Stimulated activated CD4-positive, alpha-beta T cell treated with anti-CD3 and anti-CD28 coated beads, Interleukin-2, amount 100 ng/mL, for 48 hours (primary cell): Measurements from ENCODE around the gene CTDSPL2.
A peak's percentile ranks its signal among the peaks of the same experiment; 100 is the strongest.
"Not testable (repeated sequence)": the region's sequence is repeated elsewhere in the genome, so short reads cannot be mapped to it uniquely, and the experiment has no call there.

Source experiments
- DNase-seq, 2 donors: peaks; one replicate each; pipeline ENCODE4 v3.0.0-alpha.2; 2020

The CTDSPL2 gene

DNA sequence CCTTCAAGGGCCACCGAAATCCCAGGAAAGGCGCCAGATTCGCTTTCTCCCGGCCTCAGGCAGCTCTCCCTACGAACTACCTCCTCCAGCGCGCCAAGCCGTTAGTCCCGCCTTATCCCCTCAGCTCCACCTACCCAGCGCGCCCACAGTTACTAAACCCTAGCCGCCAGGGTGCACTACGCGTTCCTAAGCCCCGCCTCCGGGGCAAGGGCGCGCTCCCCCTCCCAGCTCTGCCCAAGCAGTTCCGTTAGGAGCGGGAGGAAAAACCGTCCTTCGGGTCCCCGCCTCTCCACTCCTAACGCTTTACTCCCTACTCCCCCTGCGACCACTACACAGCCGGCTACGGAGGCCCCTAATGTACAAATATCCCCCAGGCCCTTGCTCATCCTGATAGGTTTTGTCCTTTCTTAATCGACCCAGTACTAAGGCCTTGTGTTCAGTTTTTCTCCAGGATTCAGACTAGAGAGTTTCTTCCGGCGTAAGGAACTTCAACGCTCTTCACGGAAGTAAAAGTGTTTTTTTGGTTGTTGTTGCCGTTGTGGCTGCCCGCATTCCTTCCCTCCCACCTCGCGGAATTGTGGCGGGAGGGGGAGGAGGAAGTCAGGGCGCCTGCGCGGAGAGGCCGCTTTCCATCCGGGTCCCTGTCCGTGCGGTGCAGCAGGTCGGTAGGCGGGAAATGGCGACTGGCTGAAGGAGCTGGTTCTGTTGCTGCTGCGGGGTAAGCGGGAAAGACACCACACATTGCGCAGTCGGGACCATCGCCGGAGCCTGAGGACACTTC is at the start of gene CTDSPL2:
TSS of gene CTDSPL2 (plus strand) at position 655 of the 781 bp plus-strand sequence. CDS start 31,386 bp downstream, outside the sequence.
- peak; percentile 89 to 90 for DNase-seq

DNA sequence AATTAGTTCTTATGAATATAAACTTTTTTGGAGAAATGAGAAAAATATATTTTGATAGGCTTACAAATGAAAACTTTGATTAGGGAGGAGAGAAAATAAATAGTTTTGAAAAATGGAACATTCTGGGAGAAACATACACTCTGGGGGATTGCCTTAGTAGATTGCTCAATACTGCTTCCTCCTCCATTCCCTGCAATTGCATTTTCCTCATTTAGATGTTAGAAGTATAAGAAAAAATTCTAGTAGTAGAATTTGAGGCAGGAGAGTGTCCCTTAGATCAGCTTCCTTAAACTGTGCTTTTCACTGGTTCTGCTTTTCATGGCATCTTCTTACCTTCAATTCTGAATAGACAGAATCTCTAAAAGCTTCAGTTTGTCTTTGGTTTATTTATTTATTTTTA is 46.2 kb upstream of the CTDSPL2 start:
- DNase-seq = no peak

DNA sequence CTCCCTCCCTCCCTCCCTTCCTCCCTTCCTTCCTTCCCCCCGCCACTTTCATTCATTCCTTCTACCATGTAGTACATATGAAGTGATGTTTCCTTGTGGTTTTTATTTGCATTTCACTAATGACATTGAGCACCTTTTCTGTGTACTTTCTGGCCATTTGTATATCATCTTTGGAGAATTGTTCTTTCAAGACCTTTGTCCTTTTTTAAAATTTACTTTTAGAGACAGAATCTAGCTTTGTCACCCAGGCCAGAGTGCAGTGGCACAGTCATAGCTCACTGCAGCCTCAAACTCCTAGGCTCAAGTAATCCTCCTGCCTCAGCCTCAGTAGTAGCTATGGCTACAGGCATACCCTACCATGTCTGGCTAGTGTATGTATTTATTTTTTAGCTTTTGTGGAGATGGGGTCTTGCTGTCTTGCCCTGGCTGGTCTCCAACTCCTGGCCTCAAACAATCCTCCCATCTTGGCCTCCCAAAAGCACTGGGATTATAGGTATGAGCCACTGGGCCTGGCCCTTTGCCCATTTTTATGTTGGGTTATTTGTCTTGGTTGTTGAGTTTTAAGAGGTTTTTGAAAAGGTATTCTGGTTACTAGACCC is 42.0 kb upstream of the CTDSPL2 start:
- no peak for DNase-seq

DNA sequence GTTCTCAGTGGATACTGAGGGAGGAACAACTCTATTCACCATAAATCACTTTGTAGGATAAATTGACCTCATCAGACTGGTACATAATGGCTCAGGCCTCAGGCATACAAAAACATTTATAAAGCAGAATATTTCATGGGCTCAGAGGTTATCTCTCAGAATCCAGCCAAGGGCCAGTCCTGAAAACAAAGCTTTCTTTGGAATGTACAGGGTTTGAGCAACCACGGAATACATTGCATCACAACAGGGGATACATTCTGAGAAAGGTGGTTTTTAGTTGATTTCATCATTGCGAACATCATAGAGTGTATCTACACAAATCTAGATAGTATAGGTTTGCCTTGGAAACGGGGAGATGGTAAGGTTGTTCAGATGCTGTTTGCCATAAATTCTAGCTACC is 33.4 kb upstream of the CTDSPL2 start:
- no peak for DNase-seq

DNA sequence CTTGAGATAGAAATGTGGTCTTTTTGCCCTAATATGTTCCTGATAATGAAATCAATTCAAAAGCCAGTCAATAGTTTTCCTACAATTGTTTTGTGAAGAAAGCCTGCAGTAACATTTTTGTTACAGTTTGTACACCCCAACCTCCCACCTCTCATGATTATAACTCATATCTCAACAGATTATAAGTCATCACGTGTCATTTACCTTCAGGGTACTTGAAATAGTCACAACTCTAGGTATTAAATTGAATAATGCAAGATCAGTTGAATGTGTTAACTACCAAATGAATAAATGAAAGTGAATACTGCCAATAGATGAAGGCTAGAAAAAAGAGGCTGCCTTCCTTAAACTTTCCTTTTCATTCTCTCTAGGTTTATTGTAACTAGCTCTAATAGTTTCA is 32.9 kb upstream of the CTDSPL2 start:
- DNase-seq = no peak

DNA sequence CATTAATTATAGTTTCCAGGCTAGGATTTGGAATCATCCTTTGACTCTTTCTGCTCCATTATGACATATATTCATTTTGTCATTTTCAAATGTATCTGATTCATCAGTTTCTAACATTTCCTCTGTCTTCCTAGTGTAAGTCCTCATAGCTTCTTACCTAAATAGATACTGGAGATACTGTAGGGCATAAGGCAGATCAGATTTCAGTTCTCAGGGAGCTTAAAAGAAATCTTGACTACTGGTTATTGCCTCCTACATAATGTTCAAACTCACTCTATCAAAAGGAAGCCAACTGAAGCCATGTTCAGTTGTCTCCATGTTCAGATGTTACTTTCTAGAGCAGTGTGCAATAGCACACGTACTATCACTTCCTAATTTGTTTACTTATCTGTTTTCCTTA is 29.6 kb upstream of the CTDSPL2 start:
- DNase-seq = no peak

DNA sequence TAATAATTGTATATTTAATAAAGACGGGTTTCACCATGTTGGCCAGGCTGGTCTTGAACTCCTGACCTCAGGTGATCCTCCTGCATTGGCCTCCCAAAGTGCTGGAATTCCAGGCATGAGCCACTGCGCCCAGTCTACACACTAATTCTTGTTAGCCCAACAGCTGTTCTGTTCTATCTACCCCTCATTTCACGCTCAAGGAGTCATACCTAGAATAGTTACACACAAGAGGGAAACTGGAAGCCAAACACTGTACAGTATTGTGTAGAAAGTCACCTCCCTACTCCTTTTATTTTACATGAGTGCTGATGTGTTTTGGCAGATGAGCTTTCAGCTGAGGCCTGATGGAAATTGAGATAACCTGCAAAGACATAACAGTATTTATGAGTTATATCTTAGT is 13.4 kb upstream of the CTDSPL2 start:
- no peak for DNase-seq

DNA sequence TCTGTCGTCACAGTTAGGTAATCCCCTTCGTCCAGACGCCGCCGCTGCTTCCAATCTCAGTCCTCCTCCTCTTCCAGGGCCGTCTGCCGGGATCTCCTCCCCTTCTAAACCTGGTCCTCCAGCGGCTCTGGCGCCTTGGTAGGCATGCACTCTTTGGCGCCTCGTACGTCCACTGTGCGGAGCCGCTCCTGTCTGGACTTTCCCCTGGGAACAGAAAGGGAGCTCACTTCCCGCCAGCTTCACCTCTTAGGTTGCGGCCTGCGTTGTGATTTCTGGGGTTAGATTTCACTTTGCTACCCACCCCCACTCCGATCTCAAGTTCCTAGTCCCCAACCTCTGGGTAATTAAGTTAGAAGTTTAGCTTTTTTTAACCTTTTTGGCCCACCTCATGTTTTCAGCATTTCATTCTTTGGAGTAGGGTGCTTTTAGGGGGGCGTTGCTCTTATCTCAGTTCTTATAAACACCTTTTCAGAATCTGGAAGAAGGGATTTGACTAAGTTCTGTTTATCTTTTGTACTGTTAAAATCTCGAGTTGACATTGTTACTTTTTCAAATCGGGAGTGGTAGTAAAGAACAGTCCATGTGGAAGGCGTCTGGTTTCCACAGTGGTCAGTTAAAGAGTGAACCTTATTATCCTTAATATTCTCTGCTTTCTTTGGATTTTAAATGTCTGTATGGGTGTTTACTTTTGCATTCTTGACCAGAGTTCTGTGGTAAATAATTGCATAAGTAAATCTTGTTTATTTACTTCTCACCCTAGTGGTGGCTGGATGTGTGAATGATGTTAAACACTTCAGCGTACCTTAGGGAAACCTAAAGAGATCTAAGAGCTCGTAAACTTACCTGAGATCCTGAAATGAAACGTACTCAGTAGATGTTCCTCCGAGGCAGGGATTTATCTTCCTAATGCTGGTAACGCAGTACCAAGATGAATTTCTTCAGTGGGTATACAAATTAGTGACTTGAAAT is 611 bp downstream of the CTDSPL2 start:
- no peak for DNase-seq

DNA sequence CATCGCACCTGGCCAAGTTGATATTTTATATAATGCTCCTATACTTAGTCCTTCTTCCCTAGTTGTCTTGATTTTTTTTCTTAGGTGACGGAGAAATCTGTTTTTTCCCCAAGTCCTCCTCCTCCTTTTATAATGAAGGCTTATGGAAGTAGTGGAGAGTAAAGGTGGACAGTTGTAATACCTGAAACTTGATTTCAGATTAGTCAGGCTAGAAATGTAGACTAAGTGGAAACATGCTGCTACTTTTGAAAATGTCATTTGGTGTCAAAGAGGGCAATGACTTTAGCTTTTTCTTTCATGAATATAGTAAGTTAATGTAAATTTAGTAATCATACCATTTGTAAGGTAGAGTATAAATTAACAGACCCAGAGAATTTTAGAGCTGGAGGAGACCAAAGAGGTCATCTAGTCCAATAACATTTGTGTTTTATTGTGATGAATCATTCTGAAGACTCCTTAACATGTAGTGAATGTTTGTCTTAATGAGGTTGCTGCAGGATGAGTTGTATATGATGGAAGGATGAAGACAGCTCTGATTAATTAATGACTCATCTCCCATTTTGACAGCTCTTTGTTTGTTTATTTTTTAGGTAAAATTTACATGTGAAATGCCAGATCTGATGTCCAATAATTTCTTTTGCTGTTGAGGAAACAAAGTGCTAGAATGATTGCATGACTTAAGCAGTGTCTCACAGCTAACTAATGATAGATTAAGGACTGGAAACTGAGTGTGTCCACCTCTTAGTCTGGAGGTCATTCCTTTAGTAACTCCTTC is 8.7 kb downstream of the CTDSPL2 start:
- DNase-seq = no peak

DNA sequence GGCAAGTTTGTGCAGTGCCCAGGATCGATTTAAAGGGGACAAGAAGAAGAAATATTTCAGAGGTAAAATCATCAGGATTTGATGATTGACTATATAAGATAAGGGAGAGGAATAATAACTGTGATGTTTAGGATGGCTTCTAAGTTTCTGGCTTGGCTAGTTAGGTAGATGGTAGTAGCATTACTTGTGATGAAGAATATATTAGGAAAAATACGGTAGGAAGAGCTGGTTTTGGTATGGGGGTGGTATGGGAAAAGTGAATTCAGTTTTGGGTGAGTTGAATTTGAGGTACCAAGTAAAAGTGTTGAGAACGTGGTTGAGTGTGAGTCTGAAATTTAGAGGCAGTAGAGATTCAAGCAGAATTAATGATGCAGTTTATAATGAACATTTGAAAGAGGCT is 11.0 kb downstream of the CTDSPL2 start:
- DNase-seq = no peak

DNA sequence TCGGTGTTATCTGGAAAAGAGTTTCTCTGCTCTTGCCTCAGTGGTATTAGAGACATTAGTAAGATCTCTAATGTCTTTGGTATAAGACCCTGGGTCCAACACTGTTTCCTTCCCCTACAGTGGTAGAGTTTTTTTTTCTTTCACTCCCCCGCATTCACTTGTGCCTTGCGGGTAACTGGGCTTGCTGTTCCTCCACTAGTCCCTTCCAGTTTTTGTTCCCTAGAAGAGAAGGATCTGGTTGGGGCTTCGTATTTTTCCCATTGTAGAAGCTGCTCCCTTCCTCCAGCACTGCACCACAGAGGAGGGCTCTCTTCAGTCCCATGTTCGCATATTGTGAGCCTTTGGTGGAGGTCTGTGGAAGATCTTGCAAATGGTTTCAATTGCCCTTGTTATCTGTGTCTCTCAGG is 13.7 kb downstream of the CTDSPL2 start:
- no peak for DNase-seq

DNA sequence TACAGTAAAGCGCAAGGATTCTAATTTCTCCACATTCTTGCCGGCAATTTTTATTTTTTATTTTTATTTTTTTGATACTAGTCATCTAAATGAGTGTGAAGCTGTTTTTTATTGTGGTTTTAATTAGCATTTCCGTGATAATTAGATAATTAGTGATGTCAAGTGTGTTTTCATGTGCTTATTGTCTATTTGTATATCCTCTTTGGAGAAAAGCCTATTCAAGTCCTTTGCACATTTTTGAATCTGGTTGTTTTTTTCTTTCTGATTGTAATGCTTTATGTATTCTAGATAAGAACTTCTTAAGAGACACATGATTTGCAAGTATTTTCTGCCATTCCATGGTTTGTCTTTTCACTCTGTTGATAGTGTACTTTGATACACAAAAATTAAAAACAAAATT is 16.1 kb downstream of the CTDSPL2 start:
- no peak for DNase-seq

DNA sequence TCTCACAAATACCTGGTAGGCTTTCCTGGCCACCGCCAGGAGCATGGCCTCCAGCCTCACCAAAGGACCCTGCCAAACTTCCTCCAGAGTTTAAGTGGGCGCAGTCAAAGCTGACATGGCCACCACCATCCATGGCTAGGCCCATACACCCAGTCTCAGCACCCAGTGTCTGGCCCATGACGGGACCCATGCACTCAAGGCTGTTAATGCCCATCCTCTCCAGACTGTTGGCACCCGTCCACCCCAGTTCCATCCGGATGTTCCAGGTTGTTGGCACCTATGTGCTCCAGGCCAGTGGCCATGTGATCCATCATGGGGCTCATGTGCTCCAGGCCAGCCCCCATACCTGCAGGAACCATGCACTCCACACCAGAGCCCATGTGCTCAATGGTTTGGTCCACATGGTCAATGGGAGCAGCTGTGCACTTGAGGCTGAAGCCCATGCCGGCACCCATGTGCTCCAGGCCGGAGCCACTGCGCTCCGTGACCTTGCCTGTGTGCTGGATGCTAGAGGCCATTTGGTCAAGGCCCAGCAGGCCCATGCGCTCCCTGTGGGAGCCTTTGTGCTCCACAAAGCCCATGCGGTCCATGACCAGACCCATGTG is 20.4 kb downstream of the CTDSPL2 start:
- DNase-seq = no peak

DNA sequence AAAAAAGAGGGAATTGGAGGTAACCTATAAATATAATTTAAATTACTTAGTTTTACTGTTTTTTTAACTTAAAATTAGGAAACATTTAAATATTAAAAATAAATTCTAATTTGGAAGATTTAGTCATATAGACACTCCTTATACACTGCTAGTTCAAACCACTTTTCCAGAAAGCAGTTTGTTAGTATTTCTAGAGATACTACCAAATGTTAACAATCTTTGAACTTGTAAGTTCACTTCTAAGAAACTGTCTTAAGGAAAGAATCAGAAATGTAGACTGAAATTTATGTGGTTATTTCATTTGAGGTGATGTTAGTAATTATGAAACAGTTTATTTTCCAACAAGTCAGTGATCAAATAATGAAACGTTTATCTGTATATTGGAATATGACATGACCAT is 22.7 kb downstream of the CTDSPL2 start:
- no peak for DNase-seq

DNA sequence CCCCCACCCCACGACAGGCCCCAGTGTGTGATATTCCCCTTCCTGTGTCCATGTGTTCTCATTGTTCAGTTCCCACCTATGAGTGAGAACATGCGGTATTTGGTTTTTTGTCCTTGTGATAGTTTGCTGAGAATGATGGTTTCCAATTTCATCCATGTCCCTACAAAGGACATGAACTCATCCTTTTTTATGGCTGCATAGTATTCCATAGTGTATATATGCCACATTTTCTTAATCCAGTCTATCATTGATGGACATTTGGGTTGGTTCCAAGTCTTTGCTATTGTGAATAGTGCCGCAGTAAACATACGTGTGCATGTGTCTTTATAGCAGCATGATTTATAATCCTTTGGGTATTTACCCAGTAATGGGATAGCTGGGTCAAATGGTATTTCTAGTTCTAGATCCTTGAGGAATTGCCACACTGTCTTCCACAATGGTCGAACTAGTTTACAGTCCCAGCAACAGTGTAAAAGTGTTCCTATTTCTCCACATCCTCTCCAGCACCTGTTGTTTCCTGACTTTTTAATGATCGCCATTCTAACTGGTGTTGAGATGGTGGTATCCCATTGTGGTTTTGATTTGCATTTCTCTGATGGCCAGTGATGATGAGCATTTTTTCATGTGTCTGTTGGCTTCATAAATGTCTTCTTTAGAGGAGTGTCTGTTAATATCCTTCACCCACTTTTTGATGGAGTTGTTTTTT is 26.3 kb downstream of the CTDSPL2 start:
- DNase-seq = not testable (repeated sequence)

DNA sequence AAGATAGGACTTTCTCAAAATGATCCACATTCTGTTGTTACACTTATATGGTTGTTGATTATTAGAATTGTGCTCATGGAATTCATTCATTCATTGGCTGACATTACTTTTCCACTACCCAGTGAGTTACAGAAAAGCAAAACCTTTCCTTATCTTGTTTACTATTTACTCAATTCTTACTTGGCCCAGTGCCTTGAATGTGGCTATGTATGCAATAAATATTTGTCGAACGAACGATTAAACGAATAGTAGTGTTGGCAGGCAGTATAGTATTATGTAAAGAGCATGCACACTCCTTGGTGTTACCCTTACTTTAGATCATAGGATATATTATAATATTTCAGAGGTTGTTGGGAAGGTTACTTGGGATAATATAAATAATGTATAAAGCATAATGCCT is 31.0 kb downstream of the CTDSPL2 start:
- DNase-seq = no peak

DNA sequence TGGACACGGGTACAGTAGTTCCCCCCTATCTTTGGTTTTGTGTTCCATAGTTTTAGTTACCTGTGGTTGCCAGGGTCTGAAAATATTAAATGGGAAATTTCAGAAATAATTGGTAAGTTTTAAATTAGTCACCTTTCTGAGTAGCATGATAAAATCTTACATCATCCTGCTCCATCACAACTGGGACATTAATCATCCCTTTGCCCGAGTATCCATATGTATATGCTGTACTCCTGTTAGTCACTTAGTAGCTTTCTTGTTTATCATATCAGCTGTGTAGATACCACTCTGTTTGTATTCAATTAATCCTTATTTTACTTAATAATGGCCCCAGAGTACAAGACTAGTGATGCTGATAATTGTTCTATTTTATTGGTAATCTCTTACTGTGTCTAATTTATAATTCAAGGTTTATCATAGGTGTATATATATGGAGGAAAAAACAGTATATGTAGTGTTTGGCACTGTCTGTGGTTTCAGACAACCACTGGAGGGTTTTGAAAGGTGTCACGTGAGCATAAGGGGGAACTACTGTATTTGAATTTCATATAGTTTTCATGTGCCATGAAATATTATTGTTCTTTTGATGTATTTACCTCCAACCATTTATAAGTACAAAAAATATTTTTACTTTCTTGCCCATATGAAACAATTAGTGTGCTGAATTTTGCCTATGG is 41.4 kb downstream of the CTDSPL2 start:
- DNase-seq = no peak

DNA sequence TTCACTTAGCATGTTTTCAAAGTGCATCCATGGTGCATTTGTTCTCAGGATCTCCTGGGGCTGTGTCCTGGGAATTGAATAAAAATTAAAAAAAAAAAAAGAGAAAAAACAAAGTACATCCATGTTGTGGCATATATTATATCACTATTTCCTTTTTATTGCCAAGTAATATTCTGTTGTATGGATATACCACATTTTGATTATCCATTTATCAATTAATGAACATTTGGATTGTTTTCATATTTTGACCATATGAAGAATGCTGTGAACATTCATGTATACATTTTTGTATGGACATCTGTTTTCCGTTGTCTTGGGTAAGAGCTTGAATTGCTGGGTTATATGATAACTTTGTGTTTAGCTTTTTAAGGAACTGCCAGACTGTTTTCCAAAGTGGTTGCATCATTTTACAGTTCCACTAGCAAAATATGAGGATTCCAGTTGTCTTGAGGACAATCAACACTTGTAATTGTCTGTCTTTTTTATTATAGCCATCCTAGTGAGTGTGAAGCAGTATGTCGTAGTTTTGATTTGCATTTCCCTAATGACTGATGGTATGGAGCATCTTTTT is 44.5 kb downstream of the CTDSPL2 start:
- no peak for DNase-seq

DNA sequence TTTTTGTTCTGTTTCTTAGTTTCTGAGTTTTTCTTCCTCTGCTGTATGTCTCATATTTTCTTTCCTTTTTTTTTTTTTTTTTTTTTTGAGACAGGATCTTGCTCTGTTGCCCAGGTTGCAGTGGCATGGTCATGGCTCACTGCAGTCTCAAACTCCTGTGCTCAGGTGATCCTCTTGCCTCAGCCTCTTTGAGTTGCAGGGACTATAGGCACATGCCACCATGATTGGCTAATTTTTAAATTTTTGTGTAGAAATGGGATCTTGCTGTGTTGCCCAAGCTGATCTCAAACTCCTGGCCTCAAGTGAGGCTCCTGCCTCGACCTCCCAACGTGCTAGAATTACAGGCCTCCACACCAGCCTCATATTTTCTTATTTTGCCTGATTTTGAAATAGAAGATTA is 51.9 kb downstream of the CTDSPL2 start:
- DNase-seq = no peak

DNA sequence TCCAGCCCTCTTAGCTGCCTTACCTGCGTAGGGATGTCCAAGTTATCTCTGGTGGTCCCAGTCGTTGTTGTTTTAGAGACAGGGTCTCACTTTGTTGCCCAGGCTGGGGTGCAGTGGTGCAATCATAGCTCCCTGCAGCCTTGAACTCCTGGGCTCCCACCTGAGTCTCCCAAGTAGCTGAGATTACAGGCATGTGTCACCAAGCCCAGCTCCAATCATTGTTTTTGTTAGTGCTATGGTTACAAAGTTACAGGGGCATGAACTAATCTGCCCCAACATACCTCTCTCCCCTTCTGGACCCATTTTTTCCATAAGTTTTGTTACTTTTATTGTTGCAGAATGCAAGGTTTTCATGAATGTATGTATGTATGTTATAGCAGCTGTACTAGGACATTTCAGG is 54.7 kb downstream of the CTDSPL2 start:
- no peak for DNase-seq

DNA sequence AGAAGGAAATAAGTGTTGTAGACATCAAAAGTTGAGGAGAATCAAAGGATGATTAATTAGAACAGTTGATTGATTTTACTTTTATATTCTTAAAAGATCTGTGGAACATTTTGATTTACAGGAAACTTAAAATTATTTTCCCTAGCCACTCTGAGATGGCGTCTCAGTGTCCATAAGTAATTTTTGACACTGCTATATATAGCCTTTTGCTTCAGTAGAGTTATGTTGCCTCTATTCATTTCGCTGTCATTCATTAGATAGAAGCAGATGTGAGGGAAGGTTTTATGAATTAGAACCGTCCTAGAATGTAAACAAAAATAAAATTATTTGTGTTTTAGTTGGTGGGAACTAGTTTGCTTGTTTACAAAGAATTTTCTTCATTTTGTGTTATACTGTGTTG is 58.5 kb downstream of the CTDSPL2 start:
- DNase-seq = no peak
